GM19438 (cell line): Measurements from ENCODE around the gene XRRA1.
"Not testable (repeated sequence)": the region's sequence is repeated elsewhere in the genome, so short reads cannot be mapped to it uniquely, and the experiment has no call there.

ENCODE experiments used
- ATAC-seq: cut with Tn5 transposase; IDR thresholded peaks from one replicate; pipeline ENCODE4 v1.9.1; 2021; ENCODE audit warnings: low read depth; ENCODE audit not compliant: unreplicated experiment

The XRRA1 gene, protein sequence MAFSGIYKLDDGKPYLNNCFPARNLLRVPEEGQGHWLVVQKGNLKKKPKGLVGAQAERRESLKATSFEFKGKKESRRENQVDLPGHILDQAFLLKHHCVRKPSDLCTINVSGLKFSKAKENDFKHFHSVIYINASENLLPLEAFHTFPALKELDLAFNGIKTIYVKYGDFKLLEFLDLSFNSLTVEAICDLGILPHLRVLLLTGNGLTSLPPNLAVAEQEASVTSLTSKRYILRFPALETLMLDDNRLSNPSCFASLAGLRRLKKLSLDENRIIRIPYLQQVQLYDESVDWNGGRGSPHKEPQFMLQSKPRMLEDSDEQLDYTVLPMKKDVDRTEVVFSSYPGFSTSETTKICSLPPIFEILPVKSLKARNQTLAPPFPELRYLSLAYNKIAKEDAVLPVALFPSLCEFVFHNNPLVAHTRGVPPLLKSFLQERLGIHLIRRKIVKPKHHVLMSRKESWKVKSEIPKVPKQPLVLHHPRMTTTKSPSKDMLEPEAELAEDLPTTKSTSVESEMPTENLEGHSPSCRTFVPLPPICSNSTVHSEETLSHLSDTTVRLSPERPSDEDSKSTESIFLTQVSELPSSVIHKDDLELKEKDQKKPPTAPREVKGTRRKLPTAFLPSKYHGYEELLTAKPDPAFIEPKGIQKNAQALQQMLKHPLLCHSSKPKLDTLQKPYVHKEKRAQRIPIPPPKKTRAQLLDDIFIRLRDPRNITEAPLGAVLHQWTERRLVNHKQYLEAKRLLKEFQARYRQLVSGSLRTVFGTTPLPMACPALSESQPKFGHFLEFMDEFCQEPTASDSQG

DNA sequence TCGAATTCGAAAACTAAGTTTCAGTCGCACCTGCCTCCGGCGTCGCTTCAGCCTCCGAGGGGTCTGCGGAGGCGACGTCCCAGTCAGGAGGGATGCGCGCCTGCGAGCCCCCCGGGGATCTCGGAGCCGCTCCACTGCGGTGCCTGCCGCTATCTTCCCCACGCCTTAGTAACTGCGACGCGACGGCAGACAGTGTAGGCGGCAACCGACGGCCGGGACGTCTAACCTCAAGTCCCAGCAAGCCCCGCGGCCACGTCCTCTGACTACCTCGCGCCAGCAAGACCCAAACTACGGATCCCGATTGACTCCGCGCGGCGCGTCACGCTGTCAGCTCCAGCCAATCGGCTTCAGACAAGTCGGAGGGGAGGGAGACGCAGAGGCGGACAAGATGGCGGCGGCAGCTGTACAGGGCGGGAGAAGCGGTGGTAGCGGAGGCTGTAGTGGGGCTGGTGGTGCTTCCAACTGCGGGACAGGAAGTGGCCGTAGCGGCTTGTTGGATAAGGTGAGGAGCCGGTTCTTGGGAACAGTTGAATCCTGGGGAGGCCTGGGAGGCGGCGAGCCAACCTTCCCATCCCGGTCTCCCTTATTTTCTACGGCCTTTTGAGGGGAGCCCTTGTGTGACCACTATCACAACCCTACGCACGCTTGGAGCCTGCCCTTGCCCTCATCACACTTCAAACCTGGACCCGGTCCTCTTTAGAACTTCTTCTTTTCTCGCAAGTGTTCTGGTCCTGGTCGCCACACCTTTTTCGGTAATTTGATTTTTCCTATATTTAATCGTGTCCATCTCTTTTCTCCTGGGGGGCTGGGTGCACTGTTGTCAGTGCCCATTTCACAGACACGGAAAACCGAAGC lies at the start of gene XRRA1, which contains the start of gene SPCS2:
TSS of gene XRRA1 (minus strand) at position 194 of the 855 bp plus-strand sequence. CDS start 8,213 bp downstream, outside the sequence.
TSS of gene SPCS2 (plus strand) at position 369 of the 855 bp plus-strand sequence. CDS start at position 389, 20 bp downstream.
- peak; percentile 88 for ATAC-seq

DNA sequence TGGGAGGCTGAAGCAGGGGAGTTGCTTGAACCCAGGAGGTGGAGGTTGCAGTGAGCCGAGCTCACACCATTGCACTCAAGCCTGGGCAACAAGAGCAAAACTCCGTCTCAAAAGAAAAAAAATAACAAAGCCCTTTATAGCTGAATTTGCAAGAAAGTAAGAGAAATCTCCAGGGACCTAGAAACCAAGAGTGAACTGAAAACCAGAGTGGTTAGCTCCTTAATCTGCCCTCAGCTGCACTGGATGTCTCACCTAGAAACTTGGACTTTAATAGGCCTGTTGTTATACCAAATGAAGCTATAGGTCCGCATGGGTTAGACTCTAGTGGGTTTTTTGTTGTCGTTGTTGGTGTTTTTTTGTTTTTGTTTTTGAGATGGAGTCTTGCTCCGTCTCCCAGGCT lies 44.0 kb upstream of the XRRA1 start:
- peak; percentile 43 for ATAC-seq

DNA sequence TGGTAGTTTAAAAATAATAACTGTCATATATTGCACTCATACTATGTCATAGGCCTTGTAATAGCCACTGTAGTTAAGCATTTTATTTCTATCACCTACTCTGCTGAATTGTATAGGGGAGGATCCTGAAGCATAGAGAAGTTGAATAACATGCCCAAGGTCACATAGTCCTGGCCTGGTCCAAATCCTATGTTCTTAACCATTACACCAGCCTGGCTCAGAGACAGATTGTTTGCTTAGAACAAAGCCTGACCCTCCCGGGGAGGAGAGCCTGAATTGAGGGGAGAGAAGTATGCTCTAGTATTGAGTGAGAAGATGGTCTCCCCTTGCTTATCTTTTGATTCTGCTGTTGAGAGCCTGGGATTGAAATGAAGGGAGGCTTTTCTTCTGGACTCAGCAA lies 42.0 kb upstream of the XRRA1 start:
- no peak for ATAC-seq

DNA sequence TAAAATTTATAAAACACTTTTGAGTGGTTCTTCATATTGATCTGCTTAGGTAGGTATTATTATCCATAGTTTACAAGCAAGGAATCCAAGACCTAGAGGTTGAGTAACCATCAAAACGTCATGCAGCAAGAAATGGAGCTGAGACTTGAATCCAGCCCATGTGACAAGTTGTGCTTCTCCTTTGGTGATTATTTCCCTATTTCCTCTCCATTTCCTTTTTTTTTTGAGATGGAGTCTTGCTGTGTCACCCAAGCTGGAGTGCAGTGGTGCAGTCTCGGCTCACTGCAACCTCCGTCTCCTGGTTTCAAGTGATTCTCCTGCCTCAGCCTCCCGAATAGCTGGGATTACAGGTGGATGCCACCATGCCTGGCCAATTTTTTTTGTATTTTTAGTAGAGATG lies 41.3 kb upstream of the XRRA1 start:
- ATAC-seq, result not testable (repeated sequence)

DNA sequence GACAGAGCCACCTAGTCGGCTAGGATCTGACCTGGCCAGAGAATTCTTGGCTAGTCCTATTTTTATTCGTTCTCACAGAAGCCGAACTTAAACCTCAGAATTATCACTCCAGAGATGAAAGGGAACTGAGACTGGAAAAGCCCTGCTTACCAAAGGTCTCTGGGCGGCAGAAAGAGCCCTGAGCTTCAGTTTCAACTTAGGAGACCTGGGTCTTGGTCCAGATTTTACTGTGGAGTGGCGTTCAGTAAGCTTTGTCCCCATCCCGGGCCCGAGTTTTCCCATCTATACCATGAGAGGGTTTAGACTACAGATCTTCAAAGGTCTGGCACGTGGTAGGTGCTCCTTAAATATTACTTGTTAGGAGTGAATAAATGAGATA lies 40.4 kb upstream of the XRRA1 start:
- ATAC-seq, result no peak

DNA sequence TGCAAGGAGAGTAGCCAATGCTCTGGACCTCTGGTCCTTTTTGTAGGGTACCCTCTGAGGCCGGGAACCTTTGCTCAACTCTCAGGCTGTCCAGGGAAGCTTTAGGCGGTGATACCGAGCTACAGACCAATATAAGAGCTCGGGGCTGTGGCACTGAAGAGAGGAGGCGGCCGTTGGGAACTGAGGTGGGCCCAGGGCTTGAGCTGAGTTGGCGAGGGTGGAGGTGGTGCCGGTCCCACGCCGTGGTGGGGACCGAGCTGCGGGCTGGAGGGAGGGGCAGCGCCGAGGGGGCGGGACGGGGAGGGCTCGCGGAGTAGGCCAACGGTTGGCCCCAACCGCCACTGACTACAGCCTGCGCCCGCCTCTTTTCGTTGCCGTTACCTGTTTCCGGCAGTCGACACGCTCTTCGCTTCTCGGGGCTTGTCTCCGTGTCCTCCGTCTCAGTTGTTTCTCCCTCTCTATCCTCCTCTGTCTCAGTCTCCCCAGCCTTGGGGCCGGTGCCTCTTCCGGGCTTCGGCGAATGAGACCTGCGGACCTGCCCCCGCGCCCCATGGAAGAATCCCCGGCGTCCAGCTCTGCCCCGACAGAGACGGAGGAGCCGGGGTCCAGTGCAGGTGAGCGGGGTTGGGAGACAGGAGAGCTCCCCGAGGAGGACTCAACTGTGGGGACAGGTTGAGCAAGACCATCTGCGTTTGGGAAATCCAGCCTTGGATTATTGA lies 39.8 kb upstream of the XRRA1 start, which contains the start of gene NEU3:
TSS of gene NEU3 (plus strand) at position 393 of the 719 bp plus-strand sequence. CDS start at position 521, 128 bp downstream.
- peak; percentile 76 for ATAC-seq

DNA sequence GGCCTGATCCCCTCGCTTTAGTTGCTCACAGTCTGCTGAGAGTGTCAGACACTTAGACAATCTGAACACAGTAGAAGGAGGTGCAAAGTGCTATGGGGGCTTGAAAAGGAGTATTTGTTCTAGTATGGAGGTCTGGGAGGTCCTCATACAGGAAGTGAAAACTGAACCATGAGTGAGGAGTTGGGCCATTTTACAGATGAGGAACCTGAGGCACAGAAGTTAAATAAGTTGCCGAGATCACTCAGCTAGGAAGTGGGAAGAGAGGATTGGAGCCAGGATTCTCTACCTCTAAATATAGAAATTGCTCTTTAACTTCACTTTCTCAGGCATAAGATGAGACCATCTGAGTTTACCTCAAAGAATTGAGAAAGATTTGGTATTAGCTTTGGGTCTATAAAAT lies 35.8 kb upstream of the XRRA1 start:
- ATAC-seq, result no peak

DNA sequence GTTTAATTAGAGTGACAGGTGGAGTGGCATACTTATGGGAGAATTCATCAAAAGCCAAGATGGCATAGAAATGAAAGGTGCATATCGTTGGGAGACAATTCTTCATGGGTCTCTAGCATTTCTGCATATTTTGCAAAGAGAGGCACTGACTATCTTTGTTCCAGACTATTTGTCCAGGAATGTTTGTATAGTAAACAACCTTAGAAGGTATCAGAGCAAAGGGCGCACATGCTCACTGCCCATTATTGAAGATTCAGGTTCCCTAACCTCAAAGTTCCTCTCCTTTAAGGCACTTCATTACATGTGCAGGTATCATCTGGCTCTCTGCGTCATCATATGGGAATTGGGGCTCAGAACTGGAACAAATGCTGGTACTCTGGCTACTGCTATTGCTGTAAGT lies 35.2 kb upstream of the XRRA1 start:
- no peak for ATAC-seq

DNA sequence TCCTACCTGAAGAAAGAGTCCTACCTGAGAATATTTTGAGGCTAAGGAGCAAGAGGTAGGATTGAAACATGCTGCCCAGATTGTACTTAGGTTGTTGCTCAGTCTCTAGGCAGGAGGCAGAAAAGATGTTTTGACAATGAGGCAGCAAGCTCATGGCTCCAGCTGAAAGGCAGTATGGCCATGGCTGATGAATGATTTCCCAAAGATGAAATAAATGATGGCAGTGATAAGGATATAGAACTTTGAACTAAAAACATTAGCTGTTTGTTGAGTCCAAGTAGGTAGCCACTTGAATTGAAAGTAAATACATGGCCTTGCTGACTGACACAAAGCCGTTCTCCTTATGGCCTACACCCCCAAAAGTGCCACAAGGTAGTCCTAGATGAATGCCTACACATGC lies 33.0 kb upstream of the XRRA1 start:
- no peak for ATAC-seq

DNA sequence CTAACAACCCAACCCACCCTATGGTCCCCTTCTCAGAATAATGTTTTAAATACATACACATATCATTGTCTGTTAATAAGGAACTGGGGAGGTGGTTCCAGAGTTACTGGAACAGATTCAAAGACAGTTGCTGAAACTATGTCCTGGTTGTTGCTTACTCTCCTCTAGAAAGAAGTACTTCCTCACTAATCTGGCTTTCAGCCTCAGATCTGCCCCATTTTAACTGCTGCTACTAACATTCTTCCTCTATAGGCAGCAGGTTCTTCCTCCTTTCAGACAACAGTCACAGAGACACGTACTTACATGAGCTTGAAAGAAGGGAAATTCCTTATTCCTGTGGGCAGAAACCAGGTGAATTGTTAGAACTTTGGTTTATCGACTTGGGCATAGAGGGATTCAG lies 31.7 kb upstream of the XRRA1 start:
- no peak for ATAC-seq

DNA sequence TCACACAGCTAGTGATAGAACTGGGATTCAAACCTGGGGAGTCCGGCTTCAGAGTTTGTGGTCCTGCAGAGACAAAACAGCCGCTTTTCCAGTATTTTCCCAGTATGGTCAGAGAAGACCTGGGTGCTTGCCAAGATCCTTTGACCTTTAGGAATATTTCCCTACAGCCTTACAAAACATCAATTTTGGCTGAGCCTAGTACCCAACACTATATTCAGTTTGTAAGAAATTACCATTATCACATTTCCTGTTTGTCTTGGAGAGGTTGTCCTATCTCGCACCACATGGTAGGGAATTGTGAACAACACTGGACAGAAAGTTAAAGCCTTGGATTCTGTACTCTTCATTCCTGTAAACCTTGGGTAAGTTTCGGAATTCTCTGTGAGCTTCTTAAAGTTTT lies 29.1 kb upstream of the XRRA1 start:
- ATAC-seq, result no peak

DNA sequence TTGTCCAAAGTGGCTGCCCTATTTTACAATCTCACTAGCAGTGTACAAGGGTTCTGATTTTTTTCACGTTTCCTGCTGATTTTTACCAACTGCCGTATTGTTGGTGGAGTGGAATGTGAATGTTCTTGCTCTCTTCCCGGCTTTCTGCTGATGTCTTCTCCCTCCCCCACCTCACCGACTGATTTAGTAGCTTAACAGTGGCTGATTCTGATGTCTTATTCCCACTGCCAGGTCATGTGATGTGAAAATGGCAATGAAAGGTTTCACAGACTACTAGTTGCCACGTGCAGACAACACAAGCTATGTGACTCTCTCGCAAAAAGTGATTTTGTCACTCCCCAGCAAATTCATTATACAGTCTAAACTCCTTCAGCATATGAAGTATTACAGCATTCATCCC lies 22.5 kb upstream of the XRRA1 start:
- ATAC-seq, result no peak

DNA sequence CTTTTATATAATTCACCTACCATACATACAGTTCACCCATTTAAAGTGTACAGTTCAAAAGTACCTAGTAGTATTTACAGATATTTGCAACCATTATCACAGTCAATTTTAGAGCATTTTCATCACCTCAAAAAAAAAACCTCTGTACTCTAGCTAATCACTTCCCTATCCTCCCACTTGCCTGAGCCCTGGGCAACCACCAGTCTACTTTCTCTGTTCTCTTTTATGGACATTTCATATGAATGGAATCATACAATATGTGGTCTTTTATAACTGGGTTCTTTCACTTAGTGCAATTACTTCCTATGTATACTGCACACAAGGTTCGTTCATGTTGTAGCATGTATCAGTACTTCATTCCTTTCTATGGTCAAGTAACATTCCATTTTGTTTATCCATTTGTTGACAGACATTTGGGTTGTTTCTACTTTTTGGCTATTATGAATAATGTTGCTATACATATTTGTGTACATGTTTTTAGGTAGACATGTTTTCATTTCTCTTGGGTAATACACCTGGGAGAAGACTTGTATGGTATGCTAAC lies 22.0 kb upstream of the XRRA1 start:
- ATAC-seq, result no peak

DNA sequence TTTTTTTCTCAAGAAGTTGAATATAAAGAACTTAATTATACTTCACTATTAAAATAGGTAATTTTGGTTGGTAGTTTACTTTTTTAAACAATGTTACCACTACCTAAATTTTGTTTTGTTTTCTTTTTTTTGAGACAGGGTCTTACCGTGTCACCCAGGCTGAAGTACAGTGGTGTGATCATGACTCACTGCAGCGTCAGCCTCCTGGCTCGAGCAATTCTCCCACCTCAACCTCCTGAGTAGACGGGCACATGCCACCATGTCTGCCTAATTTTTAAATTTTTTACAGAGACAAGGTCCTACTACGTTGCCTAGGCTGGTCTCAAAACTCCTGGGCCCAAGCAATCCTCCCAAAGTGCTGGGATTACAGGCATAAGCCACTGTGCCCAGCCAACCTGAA lies 17.8 kb upstream of the XRRA1 start:
- ATAC-seq, result no peak

DNA sequence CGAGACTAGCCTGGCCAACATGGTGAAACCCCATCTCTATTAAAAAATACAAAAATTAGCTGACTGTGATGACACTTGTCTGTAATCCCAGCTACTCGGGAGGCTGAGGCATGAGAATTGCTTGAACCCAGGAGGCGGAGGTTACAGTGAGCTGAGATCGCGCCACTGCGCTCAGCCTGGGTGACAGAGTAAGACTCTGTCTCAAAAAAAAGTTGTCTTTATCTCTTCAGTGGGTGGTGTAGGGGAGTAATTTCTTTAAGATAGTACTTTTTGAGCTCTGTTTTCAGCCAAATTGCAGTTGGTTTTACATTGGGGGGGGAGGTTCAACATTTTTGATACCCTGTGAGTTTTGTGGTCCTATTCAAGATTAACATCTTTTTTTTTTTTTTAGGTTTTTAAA lies 11.2 kb upstream of the XRRA1 start:
- not testable (repeated sequence) for ATAC-seq

DNA sequence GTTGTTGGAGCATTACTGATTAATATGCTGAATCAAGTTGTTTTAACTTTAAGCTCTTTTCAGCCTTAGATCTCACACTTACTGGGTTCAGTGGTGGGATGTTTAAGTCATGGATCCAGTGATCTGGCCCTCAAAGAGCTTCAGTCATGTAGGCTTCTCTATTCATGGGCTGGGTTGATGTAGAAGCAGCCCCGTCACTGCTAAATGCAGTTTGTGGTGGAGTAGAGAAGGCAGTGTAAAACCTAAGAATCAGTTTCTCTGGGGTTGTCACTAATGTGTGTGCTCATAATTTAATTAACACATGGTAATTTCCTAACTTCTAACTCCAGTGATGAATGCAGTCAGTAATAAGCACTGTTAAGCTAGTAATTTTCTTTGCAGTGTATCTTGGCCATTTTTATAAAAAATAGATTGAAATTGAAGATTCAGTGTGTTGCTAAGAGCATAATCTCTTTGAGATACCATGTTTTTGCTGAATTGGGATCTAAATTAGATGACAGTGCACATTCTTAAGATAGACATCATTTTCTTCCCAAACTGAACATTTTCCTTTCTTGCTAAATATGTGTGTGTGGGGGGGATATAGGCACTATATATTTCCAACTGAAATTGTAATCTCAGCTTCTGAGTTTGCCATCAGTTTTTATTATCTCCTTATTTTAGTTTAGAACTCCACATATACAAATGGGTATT lies 9.2 kb upstream of the XRRA1 start:
- no peak for ATAC-seq

DNA sequence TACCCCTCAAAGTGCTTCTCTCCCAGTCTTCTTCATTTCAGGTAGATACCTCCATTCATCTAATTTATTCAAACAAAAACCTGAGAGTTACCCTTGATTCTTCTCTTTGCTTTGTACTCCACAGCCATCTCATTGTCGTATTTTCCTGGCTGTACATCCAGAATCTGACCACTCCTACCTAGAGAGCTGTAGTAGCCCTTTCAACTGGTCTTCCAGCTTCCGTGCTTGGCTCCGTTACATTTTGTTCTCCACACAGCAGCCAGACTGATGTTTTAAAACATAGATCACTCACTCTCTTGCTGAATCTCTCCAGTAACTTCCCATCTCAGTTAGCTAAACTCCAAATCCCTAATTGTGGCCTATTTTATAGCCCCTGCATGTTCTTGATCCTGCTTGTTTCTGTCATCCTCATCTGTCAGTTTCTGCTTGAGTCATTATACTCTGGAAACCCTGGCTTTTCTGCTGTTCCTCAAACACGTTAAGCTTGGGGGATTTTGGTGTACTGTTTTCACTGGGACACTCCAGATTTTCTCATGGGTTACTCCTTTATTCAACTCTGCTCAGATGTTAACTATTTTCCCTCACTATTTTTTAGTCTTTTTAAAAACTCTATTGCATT lies 7.6 kb upstream of the XRRA1 start:
- ATAC-seq, result no peak

DNA sequence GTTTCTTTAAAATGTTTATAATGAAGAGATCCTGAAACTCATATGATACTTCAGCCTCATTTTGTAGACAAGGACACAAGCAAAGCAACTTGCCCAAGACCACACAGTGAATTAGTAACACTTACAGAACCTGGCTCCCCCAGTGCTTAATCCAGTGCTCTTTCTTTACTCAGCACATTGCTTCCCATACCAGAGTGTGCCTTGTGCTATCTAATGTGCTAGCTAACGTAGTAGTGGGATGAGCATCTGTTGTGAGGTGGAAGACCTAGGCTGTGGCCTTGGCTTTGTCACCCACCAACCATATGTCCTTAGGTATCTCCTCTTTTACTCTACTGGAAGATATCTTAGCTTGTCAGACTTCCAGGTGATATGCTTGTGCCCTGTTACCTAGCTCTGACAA lies 5.3 kb upstream of the XRRA1 start:
- no peak for ATAC-seq

DNA sequence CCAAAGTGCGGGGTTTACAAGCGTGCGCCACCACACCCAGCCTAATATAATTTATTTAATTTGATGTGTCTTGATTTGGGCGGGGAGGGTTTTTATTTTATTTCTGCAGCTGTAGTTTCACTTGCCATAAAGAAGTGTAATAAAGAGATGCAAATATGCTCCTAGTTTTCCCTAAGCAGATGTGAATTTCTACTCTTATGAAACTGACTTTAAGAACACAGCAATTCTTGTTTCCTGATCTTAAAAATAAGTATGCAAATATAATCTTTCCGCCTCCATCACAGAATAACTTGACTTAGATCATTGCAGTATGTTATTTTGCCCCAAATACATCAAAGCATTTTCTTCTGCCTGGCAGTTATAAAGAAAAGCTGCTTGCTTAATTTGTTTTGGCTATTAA lies 4.6 kb upstream of the XRRA1 start:
- no peak for ATAC-seq
